PFSK-1 (cell line): ENCODE measurements around the gene SS18L1.

Source experiments
- FOXP2 ChIP-seq: optimal IDR thresholded peaks from 2 replicates; pipeline ENCODE3; 2011; ENCODE audit warnings: borderline replicate concordance, control low read depth, inconsistent platforms; ENCODE audit not compliant: insufficient read depth; ENCODE audit errors: extremely low read length, extremely low read depth
- POLR2AphosphoS5 ChIP-seq: IDR thresholded peaks from 2 replicates; pipeline ENCODE4 v1.6.1; 2012; ENCODE audit warnings: low read depth, mild to moderate bottlenecking, control low read depth, low read length, moderate library complexity
- SIN3A ChIP-seq: IDR thresholded peaks from 2 replicates; pipeline ENCODE4 v1.6.1; 2012; ENCODE audit warnings: mild to moderate bottlenecking, low read length, moderate library complexity, borderline replicate concordance; ENCODE audit not compliant: insufficient read depth
- TAF1 ChIP-seq: IDR thresholded peaks from 2 replicates; pipeline ENCODE4 v1.6.1; 2012; ENCODE audit warnings: low read length, control low read depth, borderline replicate concordance; ENCODE audit not compliant: insufficient read depth
- TF ChIP-seq, protein P1 (sequence below), 2 experiments: IDR thresholded peaks; 2 replicates each; pipeline versions ENCODE4 v1.6.1 to v1.8.0; 2011 to 2012; ENCODE audit warnings: low read depth in 2 of 2, low read length in 2 of 2, control low read depth in 1 of 2, inconsistent platforms in 1 of 2, mild to moderate bottlenecking in 1 of 2, moderate library complexity in 1 of 2; ENCODE audit not compliant: insufficient read depth in 1 of 2

The SS18L1 gene

DNA sequence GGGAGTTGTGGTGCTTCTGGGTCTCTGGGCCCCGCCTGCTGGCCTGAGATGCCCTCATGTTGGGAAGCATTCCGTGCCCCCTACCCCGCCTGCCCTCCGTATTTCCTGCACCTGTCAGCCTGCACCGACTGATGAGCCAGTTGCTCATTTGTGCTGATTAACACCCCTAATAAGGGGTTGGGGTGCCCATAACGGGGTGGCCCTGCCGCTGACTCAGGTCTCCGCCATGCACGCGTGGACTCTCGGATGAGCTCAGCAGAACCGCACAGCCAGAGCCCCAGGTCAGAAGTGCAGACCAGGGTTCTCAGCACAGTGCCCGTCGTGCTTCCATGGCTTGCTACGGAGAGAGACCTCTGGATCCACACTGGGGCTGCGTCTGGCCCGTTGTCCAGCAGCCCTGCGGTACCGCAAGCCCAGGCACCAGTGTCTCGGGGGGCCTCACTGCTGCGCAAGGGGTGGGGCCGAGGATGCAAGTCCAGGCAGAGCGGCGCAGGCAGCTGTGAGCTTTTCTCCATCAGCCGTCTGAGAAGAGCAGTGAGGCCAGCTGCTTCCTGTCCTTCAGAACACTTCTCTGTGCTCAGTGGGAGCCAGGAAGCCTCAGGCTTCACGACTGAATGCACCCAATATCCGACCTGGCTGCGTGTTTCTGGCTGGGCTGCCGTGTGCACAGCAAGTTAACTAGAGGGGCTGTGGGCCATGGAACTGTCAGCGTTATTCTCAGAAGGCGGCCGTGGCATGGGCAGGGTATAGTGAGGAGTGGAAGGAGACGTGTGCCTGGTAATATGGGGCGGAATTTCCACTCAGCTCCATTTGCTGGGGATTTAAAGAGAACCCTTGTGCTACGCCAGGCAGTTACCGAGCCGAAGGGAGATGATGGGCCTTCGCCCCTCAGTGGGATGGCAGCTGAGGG, 57.9 kb downstream of the SS18L1 start:
- TF ChIP-seq POLR2AphosphoS5 (no peak), TAF1 (no peak), SIN3A (no peak)
- TF ChIP-seq, protein P1, sequence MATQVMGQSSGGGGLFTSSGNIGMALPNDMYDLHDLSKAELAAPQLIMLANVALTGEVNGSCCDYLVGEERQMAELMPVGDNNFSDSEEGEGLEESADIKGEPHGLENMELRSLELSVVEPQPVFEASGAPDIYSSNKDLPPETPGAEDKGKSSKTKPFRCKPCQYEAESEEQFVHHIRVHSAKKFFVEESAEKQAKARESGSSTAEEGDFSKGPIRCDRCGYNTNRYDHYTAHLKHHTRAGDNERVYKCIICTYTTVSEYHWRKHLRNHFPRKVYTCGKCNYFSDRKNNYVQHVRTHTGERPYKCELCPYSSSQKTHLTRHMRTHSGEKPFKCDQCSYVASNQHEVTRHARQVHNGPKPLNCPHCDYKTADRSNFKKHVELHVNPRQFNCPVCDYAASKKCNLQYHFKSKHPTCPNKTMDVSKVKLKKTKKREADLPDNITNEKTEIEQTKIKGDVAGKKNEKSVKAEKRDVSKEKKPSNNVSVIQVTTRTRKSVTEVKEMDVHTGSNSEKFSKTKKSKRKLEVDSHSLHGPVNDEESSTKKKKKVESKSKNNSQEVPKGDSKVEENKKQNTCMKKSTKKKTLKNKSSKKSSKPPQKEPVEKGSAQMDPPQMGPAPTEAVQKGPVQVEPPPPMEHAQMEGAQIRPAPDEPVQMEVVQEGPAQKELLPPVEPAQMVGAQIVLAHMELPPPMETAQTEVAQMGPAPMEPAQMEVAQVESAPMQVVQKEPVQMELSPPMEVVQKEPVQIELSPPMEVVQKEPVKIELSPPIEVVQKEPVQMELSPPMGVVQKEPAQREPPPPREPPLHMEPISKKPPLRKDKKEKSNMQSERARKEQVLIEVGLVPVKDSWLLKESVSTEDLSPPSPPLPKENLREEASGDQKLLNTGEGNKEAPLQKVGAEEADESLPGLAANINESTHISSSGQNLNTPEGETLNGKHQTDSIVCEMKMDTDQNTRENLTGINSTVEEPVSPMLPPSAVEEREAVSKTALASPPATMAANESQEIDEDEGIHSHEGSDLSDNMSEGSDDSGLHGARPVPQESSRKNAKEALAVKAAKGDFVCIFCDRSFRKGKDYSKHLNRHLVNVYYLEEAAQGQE (IDR thresholded peaks at IDR 0.05; ENCODE audit: insufficient read depth in 1 of 2, low read depth in 2 of 2, low read length in 2 of 2): no peak

DNA sequence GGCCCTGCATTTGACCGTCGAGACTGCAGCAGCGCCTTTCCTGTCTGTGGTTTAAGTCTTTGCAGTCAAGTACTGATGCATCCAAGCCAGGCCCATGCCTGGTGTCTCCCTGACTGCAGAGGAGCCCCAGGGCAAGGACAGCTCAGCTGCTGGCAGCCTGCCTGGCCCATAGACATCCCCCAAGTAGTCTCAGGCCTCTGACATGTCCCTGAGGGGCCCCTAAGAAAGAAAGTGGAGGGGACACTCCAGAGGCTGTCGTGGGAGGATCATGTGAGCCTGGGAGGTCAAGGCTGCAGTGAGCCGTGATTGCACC, 58.5 kb downstream of the SS18L1 start:
- TF ChIP-seq, protein P1 (IDR thresholded peaks at IDR 0.05; ENCODE audit: insufficient read depth in 1 of 2, low read depth in 2 of 2, low read length in 2 of 2): no peak; a peak in 1 of 4 replicates
- no peak for TF ChIP-seq SIN3A
- no peak for TF ChIP-seq FOXP2
- no peak for TF ChIP-seq TAF1
- TF ChIP-seq POLR2AphosphoS5: no peak

DNA sequence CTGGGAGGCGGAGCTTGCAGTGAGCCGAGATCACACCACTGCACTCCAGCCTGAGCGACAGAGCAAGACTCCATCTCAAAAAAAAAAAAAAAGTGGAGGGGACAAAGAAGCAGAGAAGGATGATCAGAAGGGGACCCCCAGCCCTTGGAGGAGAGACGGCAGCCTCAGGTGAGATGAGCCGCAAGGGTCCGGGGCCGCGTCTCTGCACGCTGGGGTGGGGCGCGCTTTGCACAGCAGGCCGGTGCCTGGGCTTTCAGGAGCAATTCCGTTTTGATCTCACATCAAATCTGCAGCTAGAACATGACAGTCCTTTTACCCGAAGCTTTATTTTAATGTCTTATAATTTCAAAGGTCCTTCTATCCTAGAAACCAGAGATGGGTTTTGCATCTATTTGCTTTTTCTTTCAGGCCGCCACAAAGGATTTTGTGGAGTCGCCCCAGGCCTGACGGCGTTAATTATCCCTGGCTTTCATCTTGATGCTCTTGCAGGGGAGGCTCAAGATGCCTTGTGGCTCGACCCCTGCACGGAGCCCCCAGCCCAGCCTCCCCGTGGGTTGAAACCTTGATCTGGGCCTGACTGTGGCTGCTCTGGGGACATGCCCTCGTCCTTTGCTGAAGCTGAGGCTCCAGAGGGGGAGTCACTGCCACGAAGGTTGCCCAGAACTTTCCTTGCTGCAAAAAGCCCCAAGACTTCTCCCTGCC, 59.3 kb downstream of the SS18L1 start:
- TF ChIP-seq, protein P1 (IDR thresholded peaks at IDR 0.05; ENCODE audit: insufficient read depth in 1 of 2, low read depth in 2 of 2, low read length in 2 of 2): no peak
- TF ChIP-seq SIN3A (no peak), FOXP2 (no peak), POLR2AphosphoS5 (no peak), TAF1 (no peak)

DNA sequence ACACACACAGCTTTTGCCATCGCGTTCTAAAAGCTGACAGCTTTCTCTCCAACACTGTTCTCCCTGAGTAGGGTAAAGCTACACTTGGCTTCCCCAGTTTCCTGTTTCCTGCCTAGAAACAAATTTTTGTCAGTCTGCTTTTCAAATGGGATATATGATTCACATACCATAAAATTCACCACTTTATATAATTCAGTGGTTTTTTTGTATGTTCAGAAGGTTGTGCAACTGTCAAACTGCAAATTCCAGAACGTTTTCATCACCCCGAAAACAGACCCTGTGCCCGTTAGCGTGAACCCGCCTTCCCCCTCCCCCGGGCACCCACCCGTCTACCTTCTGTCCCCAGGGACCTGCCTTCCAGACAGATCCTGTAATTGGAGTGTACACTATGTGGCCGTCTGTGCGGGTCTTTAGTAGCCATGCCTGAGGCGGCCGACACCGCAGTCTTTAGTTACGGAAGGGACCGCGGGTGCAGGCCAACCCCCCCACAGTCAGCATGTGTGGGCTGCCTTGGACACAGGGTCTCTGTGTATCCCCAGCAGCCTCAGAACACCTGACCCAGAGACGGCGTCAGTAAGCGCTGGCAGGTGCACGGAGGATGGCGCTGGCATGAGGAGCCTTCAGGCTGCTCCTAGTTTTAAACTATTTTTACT, 59.9 kb downstream of the SS18L1 start:
- TF ChIP-seq FOXP2: no peak
- no peak for TF ChIP-seq SIN3A

DNA sequence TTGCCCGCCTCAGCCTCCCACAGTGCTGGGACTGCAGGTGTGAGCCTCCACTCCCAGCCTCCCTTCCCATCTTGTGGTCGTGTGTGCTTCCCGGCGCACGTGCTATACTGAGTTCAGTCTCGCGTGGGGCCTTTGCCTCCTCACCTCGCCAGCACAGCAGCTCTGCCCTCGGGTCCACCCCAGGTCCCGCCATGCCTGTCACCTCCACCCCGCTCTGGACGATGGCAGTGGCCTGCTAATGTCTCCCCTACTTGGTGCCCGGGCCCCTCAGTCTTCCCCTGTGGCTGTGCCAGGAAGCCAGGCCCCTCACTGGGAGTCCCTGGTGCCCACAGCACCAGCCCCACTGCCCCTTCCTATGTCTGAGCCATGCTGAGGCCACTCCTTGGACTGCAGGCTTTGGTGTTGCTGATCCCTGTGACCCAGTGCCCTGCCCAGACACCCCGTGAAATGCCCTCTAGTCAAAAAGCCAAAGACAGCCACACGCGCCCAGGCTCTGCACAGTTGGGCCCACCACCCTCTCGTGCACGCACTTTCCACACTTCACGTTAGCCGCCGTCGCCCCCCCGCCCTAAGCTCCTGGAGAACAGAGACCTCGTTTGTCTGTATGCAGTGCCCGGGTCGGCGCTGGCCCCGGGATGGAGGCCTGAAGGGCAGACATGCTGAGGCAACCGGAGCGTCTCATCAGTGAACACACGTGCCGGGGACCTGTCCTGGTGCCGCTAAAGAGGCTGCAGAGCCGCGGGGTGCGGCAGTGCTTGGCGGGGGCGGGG, 62.2 kb downstream of the SS18L1 start:
- no peak for TF ChIP-seq FOXP2
- TF ChIP-seq, protein P1 (IDR thresholded peaks at IDR 0.05; ENCODE audit: insufficient read depth in 1 of 2, low read depth in 2 of 2, low read length in 2 of 2): no peak
- no peak for TF ChIP-seq POLR2AphosphoS5
- TF ChIP-seq SIN3A: no peak
